Activated CD8-positive, alpha-beta T cell treated with anti-CD3 and anti-CD28 coated beads, Interleukin-2, amount 10 ng/mL, durations not matched to agents 7 days and 5 days (primary cell): ENCODE results near the gene CDKAL1. TPM values are rescaled to one million over a fixed set of nuclear protein-coding genes. Genes with fewer than 3 reads are reported as not detected.
"Not testable (repeated sequence)": the region's sequence is repeated elsewhere in the genome, so short reads cannot be mapped to it uniquely, and the experiment has no call there.

Source experiments
- ATAC-seq: fragments of 150-1000 bp; cut with Tn5 transposase; one replicate; pipeline ENCODE4 v1.10.0; 2021; ENCODE audit warnings: moderate library complexity
- CTCF ChIA-PET: fragments of 350-600 bp; sonication (Branson Sonifier 250); formaldehyde crosslinking; loops from one replicate; lab custom pipeline; 2021; ENCODE audit warnings: antibody characterized with exemption; lab: Charles Lee
- POLR2A ChIA-PET: fragments of 350-600 bp; sonication (Branson Sonifier 250); formaldehyde crosslinking; loops from one replicate; lab custom pipeline; 2021; ENCODE audit warnings: antibody characterized with exemption; lab: Charles Lee
- DNase-seq: peaks from one replicate; pipeline ENCODE4 v3.0.0-alpha.2; 2020
- H3K27ac Mint-ChIP-seq: one replicate; pipeline ENCODE4 v1.8.0; 2021; ENCODE audit warnings: mild to moderate bottlenecking, mixed read lengths
- H3K27me3 Mint-ChIP-seq: one replicate; pipeline ENCODE4 v1.8.0; 2021; ENCODE audit warnings: low read depth, mixed read lengths
- H3K36me3 Mint-ChIP-seq: one replicate; pipeline ENCODE4 v1.8.0; 2021; ENCODE audit warnings: low read depth, mixed read lengths
- H3K4me1 Mint-ChIP-seq: one replicate; pipeline ENCODE4 v1.8.0; 2021; ENCODE audit warnings: low read depth, mixed read lengths
- H3K4me3 Mint-ChIP-seq: one replicate; pipeline ENCODE4 v1.8.0; 2021; ENCODE audit warnings: mild to moderate bottlenecking, mixed read lengths
- H3K9me3 Mint-ChIP-seq: one replicate; pipeline ENCODE4 v1.8.0; 2022; ENCODE audit warnings: mixed read lengths; ENCODE audit not compliant: insufficient read depth
- total RNA-seq, 2 experiments: library from RNA; stranded (reverse); gene quantifications; one replicate each; pipeline ENCODE4 v1.2.3, GENCODE V29; 2021

The CDKAL1 gene
- total RNA-seq, 2 experiments from 2014 or later: 24.3 to 25.2 TPM

DNA sequence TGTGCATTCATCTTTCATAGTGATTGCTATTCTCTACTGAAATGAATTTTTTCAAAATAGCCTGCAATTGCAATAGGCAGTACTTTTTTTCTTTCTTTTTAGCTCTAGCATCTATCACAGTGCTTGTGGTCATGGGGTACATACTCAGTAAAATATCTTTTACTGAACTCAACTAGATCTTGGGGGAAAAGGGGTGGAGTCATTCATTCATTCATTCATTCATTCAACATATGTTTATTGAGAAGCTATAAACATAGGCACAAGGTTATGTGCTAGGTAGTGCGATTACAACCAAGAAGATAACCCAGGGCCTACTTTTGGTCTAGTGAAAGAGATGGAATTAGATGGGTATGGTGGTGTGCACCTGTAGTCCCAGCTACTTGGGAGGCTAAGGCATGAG is 1.4 kb upstream of the CDKAL1 start:
- Mint-ChIP-seq H3K36me3 (peaks cover 16% of the 10 kb centered on the region), H3K4me3 (no peak overlapping the region), H3K4me1 (peaks cover 41% of the 10 kb centered on the region), H3K27me3 (no peaks in the 10 kb centered on the region), H3K9me3 (no peaks in the 10 kb centered on the region), H3K27ac (no peak overlapping the region)
- ATAC-seq: no peak
- DNase-seq: no peak
- POLR2A ChIA-PET: interaction anchor here (0.6 to 3.3 kb wide), 4 partner anchors 128 to 1411 kb away, joined by 3 to 22 read pairs (median 3); no protein-coding TSS in a partner anchor
- CTCF ChIA-PET: interaction anchor here (0.9 to 3.3 kb wide), 2 partner anchors 128 to 331 kb away, joined by 3 to 18 read pairs; no protein-coding TSS in a partner anchor

DNA sequence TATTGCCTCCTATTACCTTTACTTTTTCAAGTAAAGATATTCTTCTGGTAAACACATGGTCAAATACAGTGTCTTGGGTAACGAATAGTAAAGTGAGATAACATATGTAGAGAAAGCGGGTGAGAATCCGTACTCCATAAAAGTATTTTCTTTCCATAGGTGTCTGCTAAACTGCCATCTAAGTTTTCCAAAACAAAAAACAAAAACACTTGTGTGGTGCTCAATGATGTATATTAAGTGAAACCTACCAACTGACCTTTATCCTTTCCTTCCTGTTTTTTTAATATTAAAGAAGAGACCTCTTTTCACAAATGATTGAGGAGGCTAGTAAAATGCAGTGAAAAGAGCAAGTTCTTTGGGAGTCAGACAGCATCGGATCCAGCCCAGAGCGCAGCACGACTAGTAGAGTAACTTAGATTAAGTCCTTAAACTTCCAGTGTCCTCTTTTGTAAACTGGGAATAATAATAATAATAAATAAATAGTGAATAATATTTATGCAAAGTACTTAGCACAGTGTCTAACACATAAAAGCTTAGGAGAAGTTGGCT is 437 bp upstream of the CDKAL1 start:
- no peak for ATAC-seq
- H3K27me3 Mint-ChIP-seq: no peaks in the 10 kb centered on the region

DNA sequence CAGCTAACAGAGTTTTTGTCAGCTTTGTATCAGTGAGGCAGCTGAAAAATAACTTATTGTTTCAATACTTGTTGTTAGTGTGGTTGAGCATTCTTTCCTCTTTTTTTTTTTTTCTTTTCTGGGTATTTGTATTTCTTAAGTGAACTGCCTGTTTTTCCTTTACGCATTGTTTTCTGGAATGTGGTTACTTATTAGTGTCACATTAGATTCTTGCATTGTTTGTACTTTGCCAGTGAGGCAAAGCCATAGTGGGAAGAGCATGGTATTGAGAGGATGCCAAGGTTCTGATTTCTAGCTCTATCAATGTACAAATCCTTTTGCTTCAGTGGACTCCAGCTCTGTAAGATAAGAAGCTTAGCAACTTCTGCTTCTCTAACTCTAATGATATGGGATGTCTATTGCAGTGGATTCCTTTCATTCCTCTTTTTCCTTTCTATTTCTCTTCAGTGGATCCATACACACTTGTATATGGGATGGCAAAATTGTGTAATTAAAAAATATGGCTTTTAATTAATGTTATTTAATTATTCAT is 3.9 kb downstream of the CDKAL1 start:
- ATAC-seq (no peak), DNase-seq (no peak)
- peaks cover 51% of the 10 kb centered on the region for H3K4me1 Mint-ChIP-seq
- ChIA-PET POLR2A (interaction anchor here (0.6 kb wide), 2 partner anchors 25 to 219 kb away, joined by 3 read pairs; no protein-coding TSS in a partner anchor), CTCF (interaction anchor here (0.7 to 2.7 kb wide), 4 partner anchors 10 to 1050 kb away, joined by 3 to 12 read pairs (median 3); no protein-coding TSS in a partner anchor)
- H3K36me3 Mint-ChIP-seq: peaks cover 44% of the 10 kb centered on the region
- no peak overlapping the region for H3K4me3 Mint-ChIP-seq
- no peaks in the 10 kb centered on the region for H3K9me3 Mint-ChIP-seq
- H3K27ac Mint-ChIP-seq: no peak overlapping the region
- H3K27me3 Mint-ChIP-seq: no peaks in the 10 kb centered on the region

More for the DNA sequence above, 437 bp upstream of the CDKAL1 start:
- no peak for DNase-seq
- Mint-ChIP-seq H3K36me3 (peaks cover 20% of the 10 kb centered on the region), H3K4me3 (peak overlapping the region; percentile 98), H3K27ac (peak overlapping the region; percentile 83), H3K9me3 (no peaks in the 10 kb centered on the region), H3K4me1 (peaks cover 39% of the 10 kb centered on the region)
- ChIA-PET CTCF (interaction anchor here (0.9 to 3.3 kb wide), 3 partner anchors 129 to 441 kb away, joined by 3 to 18 read pairs (median 4); no protein-coding TSS in a partner anchor), POLR2A (interaction anchor here (0.6 to 3.3 kb wide), 6 partner anchors 129 to 1412 kb away, joined by 3 to 22 read pairs (median 8); partner anchors contain the start of gene E2F3)

DNA sequence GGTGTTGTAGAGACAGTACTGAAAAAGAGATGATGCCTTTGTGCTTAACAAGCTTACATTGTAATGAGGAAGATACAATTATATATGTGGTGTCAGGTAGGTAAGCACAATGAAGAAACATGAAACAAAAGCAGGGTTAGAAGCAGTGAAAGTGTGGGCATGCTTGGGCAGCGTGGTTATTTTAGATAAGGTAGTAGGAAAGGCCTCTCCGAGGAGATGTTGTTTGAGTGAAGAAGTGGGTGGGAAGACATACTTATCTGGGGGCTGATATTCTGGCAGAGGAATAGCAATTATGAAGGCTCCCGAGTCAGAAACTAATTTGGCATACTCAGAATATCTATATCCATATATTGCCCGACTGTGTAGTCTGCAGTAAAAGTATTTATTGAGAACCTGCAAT is 4.7 kb downstream of the CDKAL1 start:
- no peak overlapping the region for H3K27ac Mint-ChIP-seq
- POLR2A ChIA-PET: interaction anchor here (0.6 kb wide), 2 partner anchors 26 to 219 kb away, joined by 3 read pairs; no protein-coding TSS in a partner anchor
- H3K4me1 Mint-ChIP-seq: peaks cover 51% of the 10 kb centered on the region
- ATAC-seq (no peak), DNase-seq (no peak)
- peaks cover 44% of the 10 kb centered on the region for H3K36me3 Mint-ChIP-seq
- no peak overlapping the region for H3K4me3 Mint-ChIP-seq
- H3K9me3 Mint-ChIP-seq: no peaks in the 10 kb centered on the region
- CTCF ChIA-PET: interaction anchor here (0.7 to 2.7 kb wide), 2 partner anchors 12 to 135 kb away, joined by 3 to 12 read pairs; no protein-coding TSS in a partner anchor
- H3K27me3 Mint-ChIP-seq: no peaks in the 10 kb centered on the region

DNA sequence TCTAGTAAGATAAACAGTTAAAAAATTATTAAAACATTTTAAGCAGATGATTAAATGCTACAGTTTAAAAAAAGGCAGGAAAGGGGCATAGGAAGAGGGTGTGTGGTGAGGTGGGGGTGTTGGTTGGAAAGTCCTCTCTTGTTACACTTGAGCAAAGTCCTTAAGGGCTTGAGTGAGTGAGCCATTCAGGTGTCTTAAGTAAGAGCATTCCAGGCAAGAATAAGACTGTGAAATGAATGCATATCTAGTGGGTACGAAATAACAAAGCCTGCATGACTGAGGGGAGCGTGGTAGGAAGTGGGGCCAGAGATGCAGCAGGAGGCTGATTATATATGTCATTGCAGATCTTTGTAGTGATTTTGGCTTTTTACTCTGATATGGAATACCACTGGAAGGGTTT is 5.1 kb downstream of the CDKAL1 start:
- no peaks in the 10 kb centered on the region for H3K9me3 Mint-ChIP-seq
- H3K4me3 Mint-ChIP-seq: no peak overlapping the region
- DNase-seq: no peak
- no peaks in the 10 kb centered on the region for H3K27me3 Mint-ChIP-seq
- ChIA-PET CTCF (no interaction called here), POLR2A (no interaction called here)
- no peak overlapping the region for H3K27ac Mint-ChIP-seq
- H3K4me1 Mint-ChIP-seq: peaks cover 52% of the 10 kb centered on the region
- H3K36me3 Mint-ChIP-seq: peaks cover 46% of the 10 kb centered on the region
- ATAC-seq: no peak

DNA sequence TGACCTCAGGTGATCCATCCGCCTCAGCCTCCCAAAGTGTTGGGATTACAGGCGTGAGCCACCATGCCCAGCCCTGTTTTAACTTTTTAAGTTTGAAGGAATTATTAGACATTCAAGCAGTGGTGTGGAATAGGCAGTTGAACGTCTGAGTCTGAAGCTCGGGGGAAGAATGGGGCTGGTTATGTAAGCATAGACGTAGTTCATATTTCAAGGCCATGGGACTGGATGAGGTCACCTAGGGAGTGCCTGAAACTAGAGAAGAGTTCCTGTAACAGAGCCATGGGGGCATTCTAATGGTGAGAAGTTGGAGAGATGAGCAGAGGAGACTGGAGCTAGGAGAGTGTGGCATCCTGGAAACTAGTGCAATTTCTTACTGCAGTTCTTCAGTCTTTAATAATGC is 6.4 kb downstream of the CDKAL1 start:
- no peaks in the 10 kb centered on the region for H3K27me3 Mint-ChIP-seq
- no peak overlapping the region for H3K4me3 Mint-ChIP-seq
- POLR2A ChIA-PET: interaction anchor here (0.6 kb wide), 1 partner anchor 300 kb away, joined by 3 read pairs; no protein-coding TSS in a partner anchor
- peaks cover 50% of the 10 kb centered on the region for H3K36me3 Mint-ChIP-seq
- H3K27ac Mint-ChIP-seq: peak overlapping the region; percentile 50
- H3K4me1 Mint-ChIP-seq: peaks cover 52% of the 10 kb centered on the region
- CTCF ChIA-PET: interaction anchor here (0.7 kb wide), 1 partner anchor 46 kb away, joined by 3 read pairs; no protein-coding TSS in a partner anchor
- no peak for ATAC-seq
- no peak for DNase-seq
- H3K9me3 Mint-ChIP-seq: no peaks in the 10 kb centered on the region

DNA sequence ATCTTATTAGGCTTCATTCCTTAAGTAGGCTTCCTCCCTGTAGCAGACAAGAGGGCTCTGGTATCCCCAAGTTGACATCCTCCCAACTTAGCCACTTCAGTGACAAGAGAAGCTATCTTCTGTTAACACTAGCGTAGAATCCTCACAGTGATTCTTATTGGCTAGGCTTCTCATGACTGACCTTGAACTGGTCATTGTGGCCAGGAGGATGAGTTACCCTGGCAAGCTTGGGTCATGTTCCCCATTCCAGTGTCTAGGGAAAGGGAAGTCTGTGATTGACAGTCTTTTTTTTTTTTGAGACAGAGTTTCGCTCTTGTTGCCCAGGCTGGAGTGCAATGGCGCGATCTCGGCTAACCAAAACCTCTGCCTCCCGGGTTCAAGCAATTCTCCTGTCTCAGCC is 7.1 kb downstream of the CDKAL1 start:
- Mint-ChIP-seq H3K27ac (no peak overlapping the region), H3K9me3 (no peaks in the 10 kb centered on the region), H3K36me3 (peaks cover 52% of the 10 kb centered on the region), H3K4me1 (peaks cover 51% of the 10 kb centered on the region), H3K27me3 (no peaks in the 10 kb centered on the region), H3K4me3 (no peak overlapping the region)
- DNase-seq (no peak), ATAC-seq (no peak)
- CTCF ChIA-PET: no interaction called here
- POLR2A ChIA-PET: interaction anchor here (0.6 kb wide), 1 partner anchor 300 kb away, joined by 3 read pairs; no protein-coding TSS in a partner anchor

DNA sequence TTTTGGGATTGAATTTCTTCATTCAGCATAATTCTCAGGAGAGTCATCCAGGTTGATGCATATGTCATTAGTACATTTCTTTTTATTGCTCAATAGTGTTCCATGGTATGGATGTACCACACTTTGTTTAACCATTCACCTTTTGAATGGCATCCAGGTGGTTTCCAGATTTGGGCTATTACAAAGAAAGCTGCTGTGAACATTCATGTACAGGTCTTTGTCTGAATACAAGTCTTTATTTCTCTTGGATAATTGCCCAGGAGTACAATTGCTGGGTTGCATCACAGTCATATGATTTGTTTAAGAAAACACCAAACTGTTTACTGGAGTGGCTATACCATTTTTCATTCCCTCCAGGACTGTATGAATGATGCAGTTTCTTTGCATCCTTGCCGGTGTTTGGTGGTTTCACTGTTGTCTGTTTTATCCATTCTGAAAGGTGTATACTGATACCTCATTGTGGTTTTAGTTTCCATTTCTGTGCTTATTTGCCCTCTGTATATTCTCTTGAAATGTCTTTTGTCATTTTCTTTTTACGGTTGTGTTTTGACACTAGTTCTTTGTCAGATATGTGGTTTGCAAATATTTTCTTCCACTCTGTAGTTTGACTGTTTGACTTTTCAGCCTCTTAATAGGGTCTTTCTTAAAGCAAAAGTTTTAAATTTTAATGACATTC is 8.8 kb downstream of the CDKAL1 start:
- peaks cover 45% of the 10 kb centered on the region for H3K4me1 Mint-ChIP-seq
- ChIA-PET POLR2A (interaction anchor here (1.3 kb wide), 1 partner anchor 12 kb away, joined by 3 read pairs; no protein-coding TSS in a partner anchor), CTCF (no interaction called here)
- peak overlapping the region; percentile 62 for H3K27ac Mint-ChIP-seq
- no peaks in the 10 kb centered on the region for H3K27me3 Mint-ChIP-seq
- peaks cover 54% of the 10 kb centered on the region for H3K36me3 Mint-ChIP-seq
- DNase-seq (peak; percentile 45), ATAC-seq (peak; percentile 93)
- H3K9me3 Mint-ChIP-seq: no peaks in the 10 kb centered on the region
- H3K4me3 Mint-ChIP-seq: peak overlapping the region; percentile 3

DNA sequence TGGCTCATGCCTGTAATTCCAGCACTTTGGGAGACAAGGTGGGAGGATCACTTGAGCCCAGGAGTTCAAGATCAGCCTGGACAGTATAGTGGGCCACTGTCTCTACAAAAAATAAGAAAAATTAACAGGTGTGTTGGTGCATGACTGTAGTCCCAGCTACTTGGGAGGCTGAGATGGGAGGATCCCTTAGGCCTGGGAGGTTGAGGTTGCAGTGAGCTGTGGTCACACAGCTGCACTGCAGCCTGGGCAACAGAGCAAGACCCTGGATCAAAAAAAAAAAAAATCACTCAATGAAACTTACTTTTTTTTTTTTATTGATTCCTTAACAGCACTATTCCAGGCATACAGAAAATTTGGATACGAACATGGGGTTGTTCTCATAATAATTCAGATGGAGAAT is 14.0 kb downstream of the CDKAL1 start:
- Mint-ChIP-seq H3K36me3 (peaks cover 44% of the 10 kb centered on the region), H3K9me3 (no peaks in the 10 kb centered on the region), H3K27me3 (no peaks in the 10 kb centered on the region), H3K4me1 (peaks cover 21% of the 10 kb centered on the region), H3K27ac (no peak overlapping the region), H3K4me3 (no peak overlapping the region)
- ChIA-PET CTCF (interaction anchor here (1.2 to 1.5 kb wide), 2 partner anchors 11 to 18 kb away, joined by 3 read pairs; no protein-coding TSS in a partner anchor), POLR2A (no interaction called here)
- ATAC-seq: no peak
- no peak for DNase-seq

DNA sequence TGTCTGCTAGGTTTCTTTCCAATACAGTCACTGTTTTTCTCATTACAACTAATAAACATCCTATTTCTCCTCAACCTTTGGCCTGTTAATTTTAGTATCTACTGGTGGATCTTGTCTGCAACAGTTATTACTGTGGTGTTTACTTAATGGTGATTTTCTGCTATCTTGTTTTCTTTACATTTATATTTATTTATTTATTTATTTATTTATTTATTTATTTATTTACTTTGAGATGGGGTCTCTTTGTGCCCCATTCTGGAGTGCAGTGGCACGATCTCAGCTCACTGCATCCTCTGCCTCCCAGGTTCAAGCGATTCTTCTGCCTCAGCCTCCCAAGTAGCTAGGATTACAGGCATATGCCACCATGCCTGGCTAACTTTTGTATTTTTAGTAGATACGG is 15.1 kb downstream of the CDKAL1 start:
- H3K27ac Mint-ChIP-seq, H3K4me3 Mint-ChIP-seq, ATAC-seq, POLR2A ChIA-PET, DNase-seq, H3K27me3 Mint-ChIP-seq, H3K9me3 Mint-ChIP-seq, CTCF ChIA-PET: not testable (repeated sequence)
- Mint-ChIP-seq H3K4me1 (peaks cover 15% of the 10 kb centered on the region), H3K36me3 (peaks cover 45% of the 10 kb centered on the region)

DNA sequence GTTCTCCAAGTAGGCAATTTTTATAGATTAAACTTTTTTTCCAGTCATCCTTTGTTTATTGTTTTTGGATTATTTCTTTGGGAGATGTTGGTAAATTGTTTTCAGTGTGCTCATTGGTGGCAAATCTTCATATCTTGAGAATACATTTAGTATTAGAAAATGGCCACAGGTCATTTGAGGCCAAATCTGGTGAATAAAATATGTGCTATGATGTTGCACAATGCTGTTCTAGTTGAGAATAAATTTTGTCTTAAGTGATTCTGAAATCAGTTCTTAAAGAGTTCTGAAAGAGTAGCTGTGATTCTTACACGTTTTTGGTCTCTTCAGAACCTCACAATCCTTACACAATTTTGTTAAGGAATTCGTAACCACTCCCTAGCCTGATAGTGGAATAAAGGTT is 20.1 kb downstream of the CDKAL1 start:
- Mint-ChIP-seq H3K4me3 (no peak overlapping the region), H3K36me3 (peaks cover 26% of the 10 kb centered on the region), H3K4me1 (no peaks in the 10 kb centered on the region), H3K27me3 (no peaks in the 10 kb centered on the region), H3K9me3 (no peaks in the 10 kb centered on the region), H3K27ac (no peak overlapping the region)
- ChIA-PET CTCF (interaction anchor here (0.8 to 2.6 kb wide), 3 partner anchors 9 to 1034 kb away, joined by 3 to 12 read pairs (median 3); no protein-coding TSS in a partner anchor), POLR2A (no interaction called here)
- DNase-seq (no peak), ATAC-seq (no peak)
